ENCODE measurements around the gene SAMD3. TPM values are rescaled to one million over a fixed set of nuclear protein-coding genes. Genes with fewer than 3 reads are reported as not detected.

Gene SAMD3
- polyA plus RNA-seq, 1 of the 3 experiments (the other 2 are of a cell fraction), result 16.0 TPM

GRCh38 chr6:130147111-130147510 is 75.6 kb downstream of the SAMD3 start (continued):
- TF ChIP-seq EZH2phosphoT487 (IDR thresholded peaks at IDR 0.05; ENCODE audit: borderline replicate concordance, low read depth) (no peak), IRF3 (IDR thresholded peaks at IDR 0.05; ENCODE audit: low read depth, low read length) (no peak), EP300 (IDR thresholded peaks at IDR 0.05; ENCODE audit: borderline replicate concordance in 1 of 2, low read depth in 1 of 2, low read length in 1 of 2) (no peak), ZBTB33 (IDR thresholded peaks at IDR 0.05; ENCODE audit: borderline replicate concordance, low read depth) (no peak), RCOR1 (IDR thresholded peaks at IDR 0.05; ENCODE audit: low read length) (no peak), NFIC (IDR thresholded peaks at IDR 0.05; ENCODE audit: borderline replicate concordance) (no peak), FOSL2 (IDR thresholded peaks at IDR 0.05; ENCODE audit: borderline replicate concordance, low read depth) (no peak)

GRCh38 chr6:130143709-130144108 is 79.0 kb downstream of the SAMD3 start:
- no peaks in the 10 kb centered on the region for H3K79me2 ChIP-seq (ENCODE audit: insufficient read depth)
- peaks cover 15 to 36% of the 10 kb centered on the region in 2 experiments for H3K36me3 ChIP-seq (replicated peaks in 1 of 2; ENCODE audit: control insufficient read depth in 1 of 2, insufficient read depth in 2 of 2, low read length in 1 of 2)
- no peak for TF ChIP-seq IRF3 (IDR thresholded peaks at IDR 0.05; ENCODE audit: low read depth, low read length)
- H3K4me2 ChIP-seq, result no peak overlapping the region
- H3K27ac ChIP-seq (ENCODE audit: low read depth in 2 of 2, low read length in 1 of 2), result no peak overlapping the region
- CTCF ChIA-PET, result no interaction called here
- no peaks in the 10 kb centered on the region for H3K27me3 ChIP-seq (ENCODE audit: insufficient read depth)
- H3K4me3 ChIP-seq (ENCODE audit: low read depth in 2 of 2, low read length in 1 of 2), result no peak overlapping the region
- WGBS (ENCODE audit: low lambda C conversion rate), result 77% methylated on average over 3 of the region's 3 CpGs
- no peaks in the 10 kb centered on the region for H3K9me2 ChIP-seq
- H3K4me1 ChIP-seq (ENCODE audit: control insufficient read depth in 1 of 2, insufficient read depth in 2 of 2, low read depth in 1 of 2, low read length in 1 of 2), result no peaks in the 10 kb centered on the region
- H4K20me1 ChIP-seq (ENCODE audit: insufficient read depth), result no peaks in the 10 kb centered on the region
- H3K9ac ChIP-seq, result no peak overlapping the region
- no peaks in the 10 kb centered on the region for H3F3A ChIP-seq (replicated peaks; ENCODE audit: insufficient read depth)
- H3K9me3 ChIP-seq, result no peaks in the 10 kb centered on the region
- POLR2A ChIA-PET, result no interaction called here
- DNase-seq, result no peak
- no peak overlapping the region for H2AFZ ChIP-seq (ENCODE audit: low read depth)

GRCh38 chr6:130140084-130140483 is 82.7 kb downstream of the SAMD3 start:
- no peaks in the 10 kb centered on the region for H3K79me2 ChIP-seq (ENCODE audit: insufficient read depth)
- H3K36me3 ChIP-seq (replicated peaks in 1 of 2; ENCODE audit: control insufficient read depth in 1 of 2, insufficient read depth in 2 of 2, low read length in 1 of 2), result peaks cover 15 to 55% of the 10 kb centered on the region in 2 experiments
- no peak for DNase-seq
- H4K20me1 ChIP-seq (ENCODE audit: insufficient read depth), result no peaks in the 10 kb centered on the region
- H3K27ac ChIP-seq (ENCODE audit: low read depth in 2 of 2, low read length in 1 of 2), result no peak overlapping the region
- H3K4me3 ChIP-seq (ENCODE audit: low read depth in 2 of 2, low read length in 1 of 2), result no peak overlapping the region
- POLR2A ChIA-PET, result no interaction called here
- no peaks in the 10 kb centered on the region for H3F3A ChIP-seq (replicated peaks; ENCODE audit: insufficient read depth)
- H3K4me1 ChIP-seq (ENCODE audit: control insufficient read depth in 1 of 2, insufficient read depth in 2 of 2, low read depth in 1 of 2, low read length in 1 of 2), result no peaks in the 10 kb centered on the region
- CTCF ChIA-PET, result no interaction called here
- WGBS (ENCODE audit: low lambda C conversion rate), result 82% methylated on average over 2 of the region's 2 CpGs
- H2AFZ ChIP-seq (ENCODE audit: low read depth), result no peak overlapping the region
- no peak overlapping the region for H3K4me2 ChIP-seq
- no peak overlapping the region for H3K9ac ChIP-seq
- H3K9me3 ChIP-seq, result no peaks in the 10 kb centered on the region
- no peaks in the 10 kb centered on the region for H3K27me3 ChIP-seq (ENCODE audit: insufficient read depth)
- TF ChIP-seq JUND (IDR thresholded peaks at IDR 0.05), result no peak
- TF ChIP-seq IRF3 (IDR thresholded peaks at IDR 0.05; ENCODE audit: low read depth, low read length), result no peak
- TF ChIP-seq FOSL2 (IDR thresholded peaks at IDR 0.05; ENCODE audit: borderline replicate concordance, low read depth), result no peak
- TF ChIP-seq TAF1 (IDR thresholded peaks at IDR 0.05; ENCODE audit: borderline replicate concordance, low read depth, low read length), result no peak
- TF ChIP-seq USF1 (IDR thresholded peaks at IDR 0.05; ENCODE audit: borderline replicate concordance, low read depth), result no peak
- TF ChIP-seq YY1 (IDR thresholded peaks at IDR 0.05; ENCODE audit: low read depth), result no peak
- TF ChIP-seq FOXJ3 (CRISPR knock-in tag; IDR thresholded peaks at IDR 0.05), result no peak
- H3K9me2 ChIP-seq, result no peaks in the 10 kb centered on the region
